HL-60/S4 treated with retinoic acid at 250 ng/mL for 4 days and 3 days (cell line): Measurements from ENCODE around the gene TARS2.

ENCODE experiments used
- in situ Hi-C: fragments of 300-500 bp; cut with MboI; formaldehyde crosslinking; loops from 2 replicates; pipeline ENCODE4 v1.7.0; 2022; ENCODE audit warnings: low sequenced_read_pairs

TARS2 gene

GRCh38 chr1:150507912-150508864 is 21.0 kb downstream of the TARS2 start, which contains the start of gene ECM1:
TSS of gene ECM1 (plus strand) at chr1:150508109. CDS start at chr1:150508210, 101 bp downstream.
- in situ Hi-C loops: no loop called here

GRCh38 chr1:150508982-150509381 is 21.8 kb downstream of the TARS2 start:
- in situ Hi-C loops: no loop called here

GRCh38 chr1:150511551-150511950 is 24.3 kb downstream of the TARS2 start:
- in situ Hi-C loops: no loop called here

GRCh38 chr1:150511985-150512660 is 24.9 kb downstream of the TARS2 start:
- in situ Hi-C loops: no loop called here

- in situ Hi-C loops: no loop called here
These were observed 25.6 kb downstream of the TARS2 start for GRCh38 chr1:150512846-150513245.

- in situ Hi-C loops: no loop called here
These were observed 26.2 kb downstream of the TARS2 start for GRCh38 chr1:150513351-150513791.

- in situ Hi-C loops: no loop called here
These were observed 27.0 kb downstream of the TARS2 start for GRCh38 chr1:150514260-150514659.

- in situ Hi-C loops: no loop called here
These were observed 27.7 kb downstream of the TARS2 start for GRCh38 chr1:150514913-150515327.

- in situ Hi-C loops: no loop called here
These were observed 28.3 kb downstream of the TARS2 start, which contains the start of gene FALEC for GRCh38 chr1:150515328-150516049. TSS of gene FALEC (plus strand) at chr1:150515752.

GRCh38 chr1:150516050-150516591 is 28.9 kb downstream of the TARS2 start:
- in situ Hi-C loops: no loop called here

- in situ Hi-C loops: no loop called here
These were observed 29.4 kb downstream of the TARS2 start for GRCh38 chr1:150516616-150517015.

- in situ Hi-C loops: no loop called here
These were observed 34.2 kb downstream of the TARS2 start for GRCh38 chr1:150521196-150521968.

- in situ Hi-C loops: no loop called here
These were observed 38.1 kb downstream of the TARS2 start for GRCh38 chr1:150525348-150525747.

- in situ Hi-C loops: no loop called here
These were observed 41.0 kb downstream of the TARS2 start for GRCh38 chr1:150528196-150528595.

- in situ Hi-C loops: no loop called here
These were observed 41.8 kb downstream of the TARS2 start for GRCh38 chr1:150529017-150529416.

- in situ Hi-C loops: no loop called here
These were observed 43.4 kb downstream of the TARS2 start for GRCh38 chr1:150530491-150531159.

GRCh38 chr1:150532860-150533259 is 45.6 kb downstream of the TARS2 start:
- in situ Hi-C loops: no loop called here

- in situ Hi-C loops: no loop called here
These were observed 46.8 kb downstream of the TARS2 start for GRCh38 chr1:150534002-150534401.

GRCh38 chr1:150535511-150536287 is 48.5 kb downstream of the TARS2 start:
- in situ Hi-C loops: no loop called here
